IPS DF 19.7 (cell line): ENCODE data around the gene STIM1.
"Not testable (repeated sequence)": the region's sequence is repeated elsewhere in the genome, so short reads cannot be mapped to it uniquely, and the experiment has no call there.

Experiments
- DNase-seq: peaks from one replicate; pipeline ENCODE4 v3.0.0-alpha.2; 2013; ENCODE audit warnings: low read depth, low spot score

The STIM1 gene

GRCh38 chr11:4025248-4025966, 169.9 kb downstream of the STIM1 start:
- DNase-seq = no peak

DNA sequence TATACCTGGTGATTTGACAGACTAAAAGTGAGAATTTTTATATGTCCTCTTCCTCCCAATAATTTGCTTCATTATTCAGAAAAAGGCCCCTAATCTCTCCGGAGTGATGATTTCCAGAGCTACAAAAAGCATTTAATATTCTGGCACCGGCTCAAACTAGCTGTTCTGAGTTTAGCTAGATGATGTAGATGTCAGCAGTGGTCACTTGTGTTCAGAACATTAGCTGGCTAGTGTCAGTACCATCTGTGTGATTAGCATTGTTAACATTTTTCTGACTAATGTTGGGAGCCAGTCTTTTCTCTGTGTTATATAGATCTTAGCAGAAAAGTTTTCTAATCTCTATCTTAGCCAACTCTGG, 170.5 kb downstream of the STIM1 start:
- DNase-seq = no peak

DNA sequence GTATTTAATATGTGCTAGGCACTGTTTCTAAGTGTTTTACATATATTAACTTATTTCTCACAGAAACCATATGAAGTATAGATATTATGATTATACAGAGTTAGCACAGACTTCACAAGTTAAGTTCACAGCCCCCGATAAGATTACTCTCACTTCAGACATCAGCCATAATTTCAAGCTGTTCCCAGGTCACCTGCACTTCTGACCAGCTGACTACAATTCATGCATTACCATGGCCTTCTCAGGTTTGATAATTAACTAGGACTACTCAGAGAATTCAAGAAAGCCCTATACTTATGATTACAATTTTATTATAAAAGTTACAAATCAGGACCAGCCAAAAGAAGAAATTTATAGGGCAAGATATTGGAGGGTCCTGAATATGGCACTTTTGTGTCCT, 170.9 kb downstream of the STIM1 start:
- DNase-seq = no peak

GRCh38 chr11:4027746-4028145, 172.3 kb downstream of the STIM1 start:
- DNase-seq = no peak

GRCh38 chr11:4030197-4030596, 174.7 kb downstream of the STIM1 start:
- no peak for DNase-seq

DNA sequence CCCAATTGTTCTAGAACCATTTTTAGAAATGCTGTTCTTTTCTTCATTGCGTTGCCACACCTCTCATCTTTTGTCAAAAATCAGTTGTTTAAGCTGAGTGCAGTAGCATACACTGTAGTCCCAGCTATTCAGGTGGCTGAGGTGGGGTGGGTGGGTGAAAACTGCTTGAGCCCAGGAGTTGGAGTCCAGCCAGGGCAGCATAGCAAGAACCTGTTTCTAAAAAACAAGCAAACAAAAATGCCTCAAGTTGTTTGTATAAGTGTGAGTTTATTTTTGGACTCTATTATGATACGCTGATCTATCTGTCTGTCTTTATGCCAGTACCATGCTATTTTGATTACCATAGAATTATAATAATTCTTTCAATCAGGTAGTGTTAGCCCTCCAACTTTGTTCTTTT, 176.6 kb downstream of the STIM1 start:
- no peak for DNase-seq

DNA sequence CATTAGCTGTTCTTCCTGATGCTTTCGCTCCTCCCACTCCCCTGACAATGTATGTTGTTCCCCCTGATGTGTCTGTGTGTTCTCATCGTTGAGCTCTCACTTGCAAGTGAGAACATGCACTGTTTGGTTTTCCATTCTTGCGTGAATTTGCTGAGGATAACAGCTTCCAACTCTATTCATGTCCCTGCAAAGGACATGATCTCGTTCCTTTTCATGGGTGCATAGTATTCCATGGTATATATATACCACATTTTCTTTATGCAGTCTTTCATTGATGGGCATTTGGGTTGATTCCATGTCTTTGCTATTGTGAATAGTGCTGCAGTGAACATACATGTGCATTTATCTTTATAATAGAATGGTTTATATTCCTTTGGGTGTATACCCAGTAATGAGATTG, 180.5 kb downstream of the STIM1 start:
- no peak for DNase-seq

GRCh38 chr11:4039011-4039410, 183.5 kb downstream of the STIM1 start:
- no peak for DNase-seq

GRCh38 chr11:4040461-4040860, 185.0 kb downstream of the STIM1 start:
- DNase-seq = no peak

- DNase-seq = no peak
Observed at GRCh38 chr11:4041731-4042391, 186.4 kb downstream of the STIM1 start.

GRCh38 chr11:4044976-4045646, 189.6 kb downstream of the STIM1 start:
- no peak for DNase-seq

GRCh38 chr11:4048340-4048739, 192.9 kb downstream of the STIM1 start:
- DNase-seq = no peak

DNA sequence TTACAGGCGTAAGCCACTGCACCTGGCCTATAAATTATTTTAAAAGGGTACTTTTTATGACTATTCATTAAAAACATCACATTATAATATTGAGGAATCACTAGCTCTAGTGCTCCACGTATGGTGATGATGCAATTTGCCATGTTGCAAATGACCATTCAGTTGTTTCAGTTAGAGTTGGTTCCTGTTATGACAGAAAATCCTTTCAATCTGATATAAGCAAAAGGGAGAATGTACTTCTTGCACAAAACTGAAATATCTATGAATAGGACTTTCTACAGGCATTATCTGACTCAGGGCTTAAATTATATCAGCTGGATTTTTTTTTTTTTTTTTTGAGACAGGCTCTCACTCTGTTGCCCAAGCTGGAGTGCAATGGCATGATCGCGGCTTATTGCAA, 193.5 kb downstream of the STIM1 start:
- DNase-seq = no peak

DNA sequence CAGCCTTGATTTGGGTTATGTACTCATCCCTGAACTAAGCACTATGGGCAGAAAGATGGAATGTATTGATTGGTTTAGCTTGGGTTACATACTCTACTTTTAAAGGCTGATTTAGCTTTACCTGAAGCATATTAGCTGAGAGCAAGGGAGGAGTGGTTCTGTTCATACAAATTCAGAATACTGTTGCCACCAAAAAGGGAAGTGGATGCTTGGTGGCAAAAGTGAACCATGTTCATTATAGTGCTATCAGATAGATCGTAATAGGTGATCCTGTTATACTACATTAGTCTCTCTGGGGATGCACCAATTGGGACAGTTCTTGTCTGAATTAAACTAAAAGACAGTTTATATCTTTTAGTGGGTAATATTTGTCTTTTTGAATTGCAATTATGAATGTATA, 194.7 kb downstream of the STIM1 start:
- no peak for DNase-seq

DNA sequence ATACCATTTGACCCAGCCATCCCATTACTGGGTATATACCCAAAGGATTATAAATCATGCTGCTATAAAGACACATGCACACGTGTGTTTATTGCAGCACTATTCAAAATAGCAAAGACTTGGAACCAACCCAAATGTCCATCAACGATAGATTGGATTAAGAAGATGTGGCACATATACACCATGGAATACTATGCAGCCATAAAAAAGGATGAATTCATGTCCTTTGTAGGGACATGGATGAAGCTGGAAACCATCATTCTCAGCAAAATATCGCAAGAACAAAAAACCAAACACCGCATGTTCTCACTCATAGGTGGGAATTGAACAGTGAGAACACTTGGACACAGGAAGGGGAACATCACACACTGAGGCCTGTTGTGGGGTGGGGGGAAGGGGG, 197.7 kb downstream of the STIM1 start:
- DNase-seq = not testable (repeated sequence)

DNA sequence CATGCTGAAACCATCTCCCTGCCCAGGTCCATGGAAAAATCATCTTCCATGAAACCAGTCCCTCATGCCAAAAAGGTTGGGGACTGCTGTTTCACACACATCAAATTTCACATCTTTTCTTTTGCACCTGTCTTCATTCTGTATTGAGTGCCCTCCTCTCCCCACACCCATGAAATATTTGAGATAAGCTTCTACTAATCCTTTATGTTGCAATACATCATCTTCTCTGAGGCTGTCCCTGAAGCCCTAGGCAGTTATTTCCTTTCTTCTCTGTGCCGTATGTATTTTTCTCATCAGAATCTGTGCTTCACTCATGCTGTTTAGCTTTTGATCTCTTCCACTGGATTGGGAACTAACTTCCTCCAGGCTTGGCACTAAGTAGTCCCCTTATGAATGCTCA, 199.2 kb downstream of the STIM1 start:
- no peak for DNase-seq

DNA sequence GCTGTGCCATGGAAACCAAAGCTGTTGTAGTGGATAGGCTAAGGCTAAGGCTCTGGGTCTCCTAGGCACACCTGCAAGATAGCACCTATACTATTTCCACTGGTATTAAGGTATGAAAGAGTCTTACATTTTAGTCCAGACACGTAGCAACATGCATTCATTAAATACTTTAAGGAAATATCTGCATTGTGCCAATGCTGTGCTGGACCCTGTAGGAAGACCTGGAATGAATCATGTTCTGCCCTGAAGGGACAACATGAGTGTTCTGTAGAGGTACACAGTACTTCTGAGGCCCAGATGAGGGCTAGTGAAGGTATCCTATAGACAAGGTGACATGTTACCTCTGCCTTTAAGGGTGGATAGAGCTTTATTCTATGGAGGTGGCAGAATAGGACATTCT, 204.0 kb downstream of the STIM1 start:
- no peak for DNase-seq

DNA sequence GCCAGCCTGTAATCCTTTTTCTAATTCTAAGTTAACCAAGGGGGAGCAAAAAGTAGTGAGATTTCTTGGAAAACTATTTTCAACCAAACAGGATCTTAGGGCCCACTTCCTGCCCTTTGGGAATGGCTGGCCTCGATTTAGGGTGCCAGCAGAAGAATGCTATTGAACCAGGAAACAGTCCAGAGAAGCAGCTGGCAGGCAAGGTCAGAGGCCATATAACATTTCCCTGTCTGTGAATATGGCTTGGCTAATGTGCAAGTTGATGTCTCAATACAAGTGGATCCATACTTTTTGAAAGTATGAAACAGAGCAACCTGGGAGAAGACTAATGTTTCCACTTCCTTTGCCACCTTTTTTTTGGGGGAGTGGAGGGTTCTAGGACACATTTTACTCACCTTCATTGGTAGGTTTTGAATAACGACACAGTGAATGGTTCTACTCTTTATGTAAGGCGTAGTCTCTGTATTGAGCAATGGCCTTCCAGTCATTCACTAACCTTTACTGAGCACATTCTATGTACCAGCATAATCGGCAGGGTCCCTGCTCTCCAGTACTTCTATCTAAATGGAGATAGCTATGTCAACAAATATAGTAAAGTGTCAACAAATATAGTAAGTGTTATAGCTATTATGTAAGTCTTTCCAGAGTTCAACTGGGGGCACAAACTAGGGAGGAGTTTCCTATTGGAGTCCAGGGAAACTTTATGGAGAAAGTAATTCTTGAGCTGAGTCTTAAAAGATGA, 204.9 kb downstream of the STIM1 start:
- no peak for DNase-seq

GRCh38 chr11:4061700-4062099, 206.2 kb downstream of the STIM1 start:
- no peak for DNase-seq

- DNase-seq = no peak
Observed at GRCh38 chr11:4063348-4063747, 207.9 kb downstream of the STIM1 start.

- DNase-seq = no peak
Observed at GRCh38 chr11:4064278-4064955, 209.0 kb downstream of the STIM1 start.

- DNase-seq = no peak
Observed at GRCh38 chr11:4065086-4065485, 209.6 kb downstream of the STIM1 start.
